ENCODE results near the gene FOXO4.

- TF ChIP-seq, protein P1, sequence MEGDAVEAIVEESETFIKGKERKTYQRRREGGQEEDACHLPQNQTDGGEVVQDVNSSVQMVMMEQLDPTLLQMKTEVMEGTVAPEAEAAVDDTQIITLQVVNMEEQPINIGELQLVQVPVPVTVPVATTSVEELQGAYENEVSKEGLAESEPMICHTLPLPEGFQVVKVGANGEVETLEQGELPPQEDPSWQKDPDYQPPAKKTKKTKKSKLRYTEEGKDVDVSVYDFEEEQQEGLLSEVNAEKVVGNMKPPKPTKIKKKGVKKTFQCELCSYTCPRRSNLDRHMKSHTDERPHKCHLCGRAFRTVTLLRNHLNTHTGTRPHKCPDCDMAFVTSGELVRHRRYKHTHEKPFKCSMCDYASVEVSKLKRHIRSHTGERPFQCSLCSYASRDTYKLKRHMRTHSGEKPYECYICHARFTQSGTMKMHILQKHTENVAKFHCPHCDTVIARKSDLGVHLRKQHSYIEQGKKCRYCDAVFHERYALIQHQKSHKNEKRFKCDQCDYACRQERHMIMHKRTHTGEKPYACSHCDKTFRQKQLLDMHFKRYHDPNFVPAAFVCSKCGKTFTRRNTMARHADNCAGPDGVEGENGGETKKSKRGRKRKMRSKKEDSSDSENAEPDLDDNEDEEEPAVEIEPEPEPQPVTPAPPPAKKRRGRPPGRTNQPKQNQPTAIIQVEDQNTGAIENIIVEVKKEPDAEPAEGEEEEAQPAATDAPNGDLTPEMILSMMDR (IDR thresholded peaks at IDR 0.05 in 4 of 5, conservative IDR thresholded peaks at IDR 0.05 in 1 of 5), result no peak
- no peak for TF ChIP-seq POLR2A (IDR thresholded peaks at IDR 0.05)
Observed at GRCh38 chrX:71144651-71145050, 49.0 kb downstream of the FOXO4 start, which contains the start of gene NLGN3.
